ENCODE data around the gene KCNMA1. TPM values are rescaled to one million over a fixed set of nuclear protein-coding genes. Genes with fewer than 3 reads are reported as not detected.

KCNMA1 gene
- total RNA-seq, 2 donors from 2014 or later = 49.9 to 76.2 TPM

DNA sequence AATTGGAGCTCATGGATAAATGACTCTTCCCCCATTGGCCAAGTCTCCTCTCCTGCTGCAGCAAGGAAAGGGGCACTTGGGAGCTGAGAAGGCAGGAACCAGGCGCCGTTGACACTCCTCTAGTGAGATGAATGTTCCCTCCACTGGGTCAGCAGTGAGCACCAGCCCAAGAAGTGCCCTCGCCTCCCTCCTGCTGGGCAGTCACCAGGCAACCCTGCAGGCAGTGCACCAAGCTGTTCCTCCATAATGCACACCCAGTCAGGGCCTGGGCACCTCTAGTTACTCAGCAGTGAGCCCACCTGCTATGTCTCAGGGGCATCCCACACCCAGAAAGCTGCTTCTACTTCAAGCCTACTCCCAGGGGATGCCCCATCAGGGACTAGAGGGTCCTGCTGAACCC, 84.3 kb downstream of the KCNMA1 start:
- intact Hi-C loops (cut with DNase I, micrococcal nuclease) = no loop called here
- ATAC-seq (no peak), DNase-seq (no peak)

DNA sequence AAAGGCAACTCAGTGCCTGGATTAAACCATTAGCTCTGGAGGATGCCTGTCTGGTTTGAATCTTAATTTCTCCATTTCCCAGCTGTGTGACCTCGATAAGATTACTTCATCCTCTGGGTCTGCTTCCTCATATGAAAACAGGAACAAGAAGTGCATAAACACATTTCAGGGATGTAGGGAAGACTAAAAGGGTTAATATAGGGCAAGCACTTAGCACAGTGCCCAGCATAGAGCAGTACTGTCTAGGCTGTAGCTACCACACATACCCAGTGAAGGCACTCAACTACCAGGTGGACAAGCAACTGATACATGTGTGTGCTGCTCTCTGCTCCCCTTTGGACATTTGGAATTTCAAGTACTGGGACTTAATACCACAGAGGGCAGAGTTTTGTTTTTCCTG, 85.4 kb downstream of the KCNMA1 start:
- ATAC-seq = no peak

DNA sequence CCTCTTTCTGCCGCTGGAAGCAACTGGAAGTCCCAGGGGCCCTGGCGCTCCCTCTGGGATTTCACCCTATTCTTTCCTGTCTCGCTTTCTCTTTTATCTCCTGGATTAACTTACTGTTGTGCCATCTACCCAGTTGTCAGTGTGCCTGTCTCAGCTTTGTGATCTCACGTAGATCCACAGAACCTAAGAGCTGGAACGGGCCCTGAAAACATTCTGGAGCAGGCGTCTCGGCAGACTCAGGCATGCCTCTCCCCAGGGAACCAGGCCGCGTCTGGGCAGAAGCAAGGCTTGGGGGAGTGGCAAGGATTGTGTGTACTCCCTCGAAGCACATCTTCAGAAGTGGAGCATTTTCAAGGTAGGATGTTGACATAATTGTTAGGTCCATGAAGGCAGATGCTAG, 87.2 kb downstream of the KCNMA1 start:
- DNase-seq (no peak), ATAC-seq (no peak)
- intact Hi-C loops (cut with DNase I, micrococcal nuclease) = no loop called here

More for the DNA sequence above, 85.4 kb downstream of the KCNMA1 start:
- intact Hi-C loops (cut with DNase I, micrococcal nuclease) = no loop called here
- no peak for DNase-seq

DNA sequence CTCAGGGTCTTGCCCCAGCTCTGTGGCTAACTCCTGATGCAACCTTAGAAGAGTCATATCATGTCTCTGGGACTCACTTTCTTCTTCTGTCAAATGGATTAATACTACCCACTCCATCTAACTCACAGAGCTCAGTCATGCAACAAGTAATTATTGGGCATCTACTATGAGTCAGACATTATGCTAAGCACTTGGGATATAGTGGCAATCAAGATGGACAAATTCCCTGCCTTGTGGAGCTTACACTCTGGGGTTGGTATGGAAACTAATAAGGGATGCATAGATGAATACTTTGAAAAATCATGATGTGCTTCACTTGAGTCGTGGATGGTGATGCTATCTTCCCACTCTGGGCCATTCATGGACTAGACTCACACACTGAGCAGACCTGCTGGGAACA, 88.9 kb downstream of the KCNMA1 start:
- DNase-seq (no peak), ATAC-seq (no peak)
- intact Hi-C loops (cut with DNase I, micrococcal nuclease) = no loop called here

DNA sequence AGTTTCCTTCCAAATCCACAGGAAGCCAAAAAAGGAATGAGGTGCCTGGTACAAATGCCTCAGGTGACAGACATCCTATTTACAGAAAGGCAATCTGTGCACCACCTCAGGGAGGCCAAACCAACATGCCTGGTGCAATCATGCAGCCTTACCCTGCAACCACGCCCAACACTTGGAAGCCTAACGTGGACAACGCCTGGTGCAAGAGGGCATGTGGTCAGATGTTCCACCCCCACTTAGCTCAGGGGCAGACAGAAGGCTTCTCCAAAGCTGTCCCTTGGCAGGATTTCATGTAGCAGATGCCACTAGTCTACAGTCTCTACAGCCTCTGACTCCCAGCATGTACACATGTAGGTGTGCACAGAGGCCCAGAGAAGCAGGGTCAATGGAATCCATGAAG, 89.5 kb downstream of the KCNMA1 start:
- DNase-seq (peak; percentile 68 to 75), ATAC-seq (peak; percentile 99)
- intact Hi-C loops (cut with DNase I, micrococcal nuclease) = no loop called here

DNA sequence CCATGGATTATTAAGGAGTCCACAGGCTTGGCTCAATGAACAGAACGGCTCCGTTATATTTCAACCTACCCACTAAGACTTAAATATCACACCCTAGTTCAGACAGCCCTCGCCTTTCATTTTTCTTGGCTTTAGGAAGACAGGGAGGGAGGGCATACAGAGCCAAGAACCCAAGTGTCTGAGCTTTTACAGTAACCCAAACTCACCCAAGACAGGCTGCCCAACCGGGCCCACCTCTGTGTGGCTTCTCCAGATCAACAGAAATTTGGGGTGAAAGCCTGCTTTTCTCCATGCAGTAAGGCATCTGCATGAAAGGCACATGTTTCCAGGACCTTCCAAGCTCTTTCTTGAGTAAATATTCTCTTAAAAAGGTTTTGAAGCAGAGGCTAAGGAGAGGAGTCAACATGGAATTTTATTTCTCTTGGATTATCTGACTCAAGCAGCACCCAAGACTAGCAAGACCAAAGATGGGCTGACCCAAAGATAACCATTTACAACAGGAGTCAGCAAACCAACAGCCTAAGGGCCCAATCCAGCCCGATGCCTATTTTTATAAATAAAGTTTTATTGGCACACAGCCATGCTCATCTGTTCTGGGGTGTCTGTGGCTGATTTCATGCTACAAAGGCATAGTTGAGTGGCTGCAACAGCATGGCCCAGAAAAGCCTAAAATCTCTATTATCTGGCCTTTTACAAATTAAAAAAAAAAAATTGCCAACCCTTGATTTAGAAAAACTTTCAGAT, 90.1 kb downstream of the KCNMA1 start:
- intact Hi-C loops (cut with DNase I, micrococcal nuclease) = no loop called here
- DNase-seq (no peak), ATAC-seq (no peak)

DNA sequence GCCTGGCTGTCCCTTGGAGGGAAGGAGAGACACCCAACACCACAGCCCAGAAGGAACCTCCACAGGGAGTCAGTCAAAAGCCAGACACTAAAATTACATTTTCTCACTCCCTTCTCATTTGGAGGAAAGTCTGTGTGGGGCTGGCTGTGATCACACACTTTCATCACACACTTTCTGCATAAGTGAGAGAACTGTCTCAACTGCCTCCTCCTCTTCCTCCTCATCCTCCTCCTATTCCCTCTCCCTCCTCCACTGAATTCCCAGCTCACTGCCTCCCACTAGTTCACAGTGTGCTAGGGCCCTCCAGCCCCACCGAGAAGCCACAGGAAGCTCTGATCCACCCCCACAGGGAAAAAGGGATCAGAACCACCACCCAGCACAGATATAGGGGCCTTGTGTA, 91.6 kb downstream of the KCNMA1 start:
- ATAC-seq (no peak), DNase-seq (no peak)
- intact Hi-C loops (cut with DNase I, micrococcal nuclease) = no loop called here

DNA sequence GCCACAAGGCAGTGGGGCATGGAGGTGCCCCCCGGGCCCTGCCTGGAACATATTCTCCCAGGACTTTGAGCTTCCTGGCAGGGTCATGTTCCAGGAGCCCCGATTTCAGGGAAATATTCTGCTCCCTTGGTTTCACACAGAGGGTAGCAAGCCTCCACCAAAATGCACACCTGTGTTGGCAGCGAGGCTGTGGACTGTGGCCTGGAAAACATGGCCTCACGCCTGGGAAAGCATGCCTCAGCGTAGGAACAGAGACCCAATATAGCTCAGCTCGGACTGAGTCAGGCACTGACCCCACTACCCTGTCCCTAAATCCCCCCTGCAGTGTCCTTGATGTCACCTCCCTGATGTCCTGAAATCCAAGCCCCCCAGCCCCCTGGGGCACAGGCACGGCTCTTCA, 92.0 kb downstream of the KCNMA1 start:
- no peak for DNase-seq
- no peak for ATAC-seq
- intact Hi-C loops (cut with DNase I, micrococcal nuclease) = no loop called here

DNA sequence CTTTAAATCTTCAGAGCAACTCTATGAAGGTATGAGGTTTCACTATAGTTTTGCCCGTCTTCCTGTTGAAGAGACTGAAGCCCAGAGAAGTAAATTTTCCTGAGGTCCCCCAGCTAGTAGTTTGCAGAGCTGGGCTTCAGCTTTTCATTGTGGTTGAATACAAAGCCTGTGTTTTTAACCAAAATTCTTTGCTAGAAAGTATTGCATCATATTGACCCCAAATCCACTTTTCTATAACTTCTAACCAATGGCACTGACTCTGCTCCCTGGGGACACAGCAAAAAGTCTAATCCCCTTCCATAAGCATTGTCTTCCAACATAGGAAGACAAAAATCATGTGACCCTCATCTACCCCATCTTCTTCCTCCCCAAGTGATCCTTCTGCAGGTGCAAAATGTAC, 93.0 kb downstream of the KCNMA1 start:
- DNase-seq (no peak), ATAC-seq (no peak)
- intact Hi-C loops (cut with DNase I, micrococcal nuclease) = no loop called here

DNA sequence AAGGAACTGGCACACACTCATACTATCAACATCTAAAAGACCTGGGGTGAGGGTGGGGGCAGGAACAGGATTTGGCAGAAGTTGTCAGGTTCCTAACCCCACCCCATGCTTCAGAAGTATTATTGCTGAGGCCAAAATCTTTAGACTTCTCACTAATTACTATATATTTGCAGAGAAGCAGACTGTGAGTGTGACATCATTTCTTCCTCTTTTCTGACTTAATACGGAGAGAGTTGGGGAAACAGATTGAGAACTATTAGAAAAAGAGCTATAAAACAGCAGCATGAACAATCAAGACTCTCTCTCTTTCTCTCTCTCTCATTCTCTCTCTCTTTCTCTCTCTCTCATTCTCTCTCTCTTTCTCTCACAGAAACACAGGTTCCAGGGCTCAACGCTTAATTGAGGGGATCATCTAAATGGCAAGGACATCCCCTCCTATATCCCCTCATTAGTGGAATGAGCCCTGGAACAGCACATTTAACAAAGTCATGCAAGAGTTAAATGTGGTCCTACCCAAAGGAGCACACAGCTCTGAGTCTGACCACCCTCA, 94.8 kb downstream of the KCNMA1 start:
- no peak for ATAC-seq
- no peak for DNase-seq
- intact Hi-C loops (cut with DNase I, micrococcal nuclease) = no loop called here

DNA sequence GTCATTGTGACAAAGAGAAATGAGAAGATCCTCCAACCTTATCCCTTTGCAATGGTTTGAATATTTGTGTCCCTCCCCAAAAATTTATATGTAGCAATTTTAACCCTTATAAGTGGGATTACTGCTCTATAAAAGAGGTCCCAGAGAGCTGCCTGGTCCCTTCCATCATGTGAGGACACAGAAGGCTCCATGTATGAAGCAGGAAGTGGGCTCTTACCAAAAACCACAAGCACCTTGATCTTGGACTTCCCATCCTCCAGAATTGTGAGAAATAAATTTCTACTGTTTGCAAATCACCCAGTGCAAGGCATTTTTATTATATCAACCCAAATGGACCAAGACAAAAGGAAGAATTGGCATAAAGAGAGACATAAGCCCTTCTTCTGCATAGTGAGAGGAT, 95.7 kb downstream of the KCNMA1 start:
- DNase-seq = no peak
- intact Hi-C loops (cut with DNase I, micrococcal nuclease) = no loop called here

DNA sequence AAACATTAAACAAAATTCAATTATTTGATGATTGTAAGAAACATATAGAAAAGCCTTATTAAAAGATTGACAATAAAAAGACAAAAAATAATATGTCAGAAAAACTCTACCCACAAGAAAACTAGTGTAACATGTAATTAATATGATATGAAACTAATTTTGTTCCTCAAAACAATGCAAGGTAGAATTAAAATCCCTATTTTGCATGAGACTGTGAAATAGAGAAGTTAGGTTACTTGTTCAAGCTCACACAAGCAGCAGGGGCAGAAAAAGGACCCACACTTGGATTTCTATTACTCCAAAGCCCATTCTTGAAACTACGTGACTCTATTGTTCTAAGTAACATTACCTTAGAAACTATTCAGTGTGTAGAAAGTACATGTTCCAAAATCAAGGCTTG, 96.4 kb downstream of the KCNMA1 start:
- ATAC-seq = no peak
- intact Hi-C loops (cut with DNase I, micrococcal nuclease) = no loop called here
- DNase-seq = no peak

More for the DNA sequence above, 95.7 kb downstream of the KCNMA1 start:
- no peak for ATAC-seq

DNA sequence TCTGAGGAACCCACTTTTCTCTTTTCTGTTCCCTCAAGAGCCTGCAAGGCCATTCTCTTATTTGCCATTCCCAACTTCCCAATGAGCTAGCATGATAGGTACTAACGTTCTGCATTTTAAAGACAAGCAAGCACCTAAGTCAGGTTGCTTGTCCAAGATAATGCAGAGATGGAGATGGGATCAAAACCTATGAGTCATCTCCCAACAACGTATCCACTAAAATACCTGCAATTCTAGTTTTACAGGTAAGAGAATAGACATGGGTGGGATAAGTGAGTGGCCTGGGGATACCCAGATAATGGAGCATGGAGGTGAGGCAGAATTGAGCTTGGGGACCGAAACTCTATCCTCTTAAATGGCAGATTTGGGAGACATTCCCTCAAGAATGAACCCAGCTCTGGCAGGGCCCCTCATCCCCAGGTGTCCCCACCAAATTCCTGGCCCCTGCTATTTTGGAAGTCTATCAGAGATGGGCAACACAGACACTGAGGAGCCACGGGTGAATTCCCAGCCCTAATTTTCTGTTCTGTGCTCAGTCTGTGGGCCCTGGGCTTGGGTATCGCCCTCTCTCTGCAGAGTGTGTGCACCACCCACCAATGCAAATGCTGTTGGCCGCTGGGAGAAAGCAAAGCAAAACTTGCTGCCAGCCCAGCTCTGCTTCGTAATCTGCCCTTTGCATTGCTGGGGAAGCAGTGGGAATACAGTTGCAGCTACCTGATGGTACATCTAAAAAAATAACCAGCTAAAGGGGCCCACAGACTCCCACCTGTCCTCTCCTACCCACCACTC, 98.3 kb downstream of the KCNMA1 start:
- intact Hi-C loops (cut with DNase I, micrococcal nuclease) = no loop called here
- ATAC-seq = no peak
- DNase-seq = no peak

DNA sequence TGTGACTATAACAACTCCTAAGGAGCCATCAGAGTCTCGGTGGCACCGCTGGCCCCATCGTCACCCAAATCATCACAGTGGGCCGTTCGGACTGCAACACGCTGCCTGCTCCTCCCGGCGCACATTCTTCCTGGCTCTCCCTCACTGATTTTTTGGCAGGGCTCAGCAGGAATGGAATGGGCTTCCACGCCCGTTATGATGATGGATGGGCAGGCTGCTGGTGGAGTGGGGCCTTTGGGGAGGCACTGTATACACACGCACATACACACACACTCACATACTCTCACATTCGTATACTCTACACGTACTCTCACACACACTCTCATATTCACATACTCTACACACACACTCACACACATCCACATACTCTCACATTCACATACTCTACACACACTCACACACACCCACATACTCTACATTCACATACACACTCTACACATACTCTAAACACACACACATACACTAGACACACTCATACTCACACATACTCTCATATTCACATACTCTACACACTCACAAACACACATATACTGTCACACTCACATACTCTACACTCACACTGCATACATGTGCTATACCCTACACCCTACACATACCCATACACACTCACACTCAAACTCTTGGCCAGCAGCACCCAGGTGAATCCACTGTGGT, 99.8 kb downstream of the KCNMA1 start:
- ATAC-seq = no peak
- no peak for DNase-seq
- intact Hi-C loops (cut with DNase I, micrococcal nuclease) = no loop called here

DNA sequence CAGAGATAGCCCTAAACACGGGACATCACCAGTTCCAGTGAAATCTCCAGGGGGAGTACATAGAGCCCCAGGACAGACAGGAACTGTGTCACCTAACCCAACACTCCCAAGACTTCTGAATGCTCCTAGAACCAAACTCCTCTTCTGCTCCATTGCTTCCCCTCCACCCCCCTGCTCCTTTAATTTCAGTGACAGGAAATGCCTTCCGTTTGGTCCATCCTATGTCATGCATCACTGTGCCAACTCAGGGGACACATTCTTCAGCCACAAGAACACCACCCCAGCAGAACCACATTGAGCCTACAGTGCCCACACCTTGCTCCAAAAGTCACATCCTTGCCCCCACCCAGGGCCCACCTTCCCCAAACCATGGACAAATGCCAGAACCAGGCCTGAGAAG, 100.5 kb downstream of the KCNMA1 start:
- intact Hi-C loops (cut with DNase I, micrococcal nuclease) = no loop called here
- ATAC-seq = no peak
- DNase-seq = no peak

DNA sequence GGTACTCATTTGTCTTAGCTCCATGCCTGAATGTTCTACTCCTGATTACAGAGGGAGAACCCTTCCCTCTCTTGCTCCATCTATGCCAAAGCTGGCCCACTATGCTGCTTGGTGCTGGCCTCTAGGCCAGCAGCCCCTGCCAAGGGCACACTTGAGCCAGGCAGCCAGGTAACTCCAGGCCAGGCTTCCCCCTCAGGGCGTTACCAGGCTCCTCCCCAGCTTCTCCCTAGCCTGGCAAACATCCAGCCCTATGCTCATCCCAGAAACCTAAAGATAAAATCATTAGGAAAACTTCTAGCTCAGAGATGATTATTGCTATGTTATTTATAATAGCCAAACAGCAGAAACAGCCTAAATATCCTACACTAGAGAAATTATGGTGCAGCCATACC, 103.7 kb downstream of the KCNMA1 start:
- ATAC-seq (peak; percentile 71), DNase-seq (no peak)
- intact Hi-C loops (cut with DNase I, micrococcal nuclease) = no loop called here

DNA sequence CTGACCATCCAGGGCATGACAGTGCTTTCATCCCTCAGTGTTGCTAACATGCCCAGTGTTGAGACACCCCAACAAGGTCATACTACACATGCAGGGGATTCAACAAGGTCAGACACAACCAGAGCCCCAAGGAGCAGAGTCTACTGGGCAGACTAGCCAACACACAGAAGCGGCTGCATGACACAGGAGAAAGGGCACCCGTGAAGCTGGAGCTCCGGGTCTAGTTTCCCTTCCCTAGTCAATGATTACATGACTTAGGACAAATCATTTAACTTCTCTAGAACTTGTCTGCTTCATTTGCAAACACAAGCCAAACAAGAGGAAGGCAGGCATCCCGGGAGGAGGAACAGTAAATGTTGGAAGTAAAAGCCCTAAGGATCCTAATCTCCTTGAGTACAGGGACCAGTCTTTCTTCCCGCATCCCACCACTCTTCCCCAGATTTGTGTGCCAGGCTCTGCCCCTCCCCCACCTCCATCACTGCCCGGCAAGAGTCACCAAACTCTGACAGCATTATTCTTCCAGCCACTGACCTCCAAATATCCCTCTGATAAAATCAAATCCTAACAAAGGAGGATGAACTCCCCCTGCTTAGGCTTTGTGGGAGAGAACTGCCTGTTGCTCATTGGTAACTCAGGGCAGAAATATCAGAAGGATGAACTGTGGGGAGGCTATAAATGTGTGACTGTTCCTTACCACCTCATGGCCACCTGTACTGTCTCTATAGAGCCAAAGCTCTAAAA, 104.3 kb downstream of the KCNMA1 start:
- ATAC-seq (peak; percentile 82), DNase-seq (no peak)
- intact Hi-C loops (cut with DNase I, micrococcal nuclease) = no loop called here

DNA sequence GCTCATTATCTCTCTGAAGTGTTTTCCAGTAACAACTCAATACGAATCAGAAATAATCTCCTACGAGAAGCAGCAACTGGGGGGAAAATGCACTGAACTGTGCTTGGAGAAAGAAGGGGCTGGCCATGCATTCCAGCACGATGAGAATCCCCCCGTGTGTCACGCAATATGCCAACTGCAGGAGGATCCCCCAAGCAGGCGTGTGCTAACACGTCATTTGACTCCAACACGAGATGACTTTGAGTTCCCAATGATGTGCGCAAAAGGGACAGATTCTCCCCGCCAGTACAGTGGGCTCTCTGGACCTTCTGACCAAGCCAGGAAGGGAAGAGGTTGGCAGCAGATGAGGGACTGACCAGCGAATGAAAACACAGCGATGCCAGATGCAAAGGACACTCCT, 105.5 kb downstream of the KCNMA1 start:
- ATAC-seq (no peak), DNase-seq (no peak)
- intact Hi-C loops (cut with DNase I, micrococcal nuclease) = no loop called here

DNA sequence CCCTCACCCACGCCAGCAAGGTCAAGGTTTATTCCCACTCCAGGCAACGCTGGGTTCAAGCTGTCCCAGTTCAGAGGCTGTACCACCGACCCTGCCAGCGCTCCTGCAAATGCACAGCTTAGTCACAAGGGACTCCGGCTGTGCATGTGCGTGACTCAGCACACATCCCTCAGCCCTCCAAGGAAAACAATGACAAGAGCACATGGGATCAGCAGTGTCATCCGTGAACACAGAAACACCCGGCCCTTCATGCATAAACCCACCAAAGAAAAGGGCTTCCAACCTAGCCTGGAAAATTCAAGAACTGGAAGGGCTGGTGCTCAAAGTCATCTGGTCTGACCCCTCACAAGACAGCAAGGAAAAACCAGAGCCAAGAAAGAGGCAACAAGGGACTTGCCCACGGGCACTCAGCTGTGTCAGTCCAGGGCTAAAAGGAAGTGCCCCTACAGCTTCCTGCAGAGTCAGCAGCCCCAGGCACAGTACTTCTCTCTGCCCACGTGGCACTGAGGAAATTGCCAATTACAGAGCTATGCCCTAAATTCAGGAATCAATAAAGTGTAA, 106.1 kb downstream of the KCNMA1 start:
- ATAC-seq = peak; percentile 18
- no peak for DNase-seq
- intact Hi-C loops (cut with DNase I, micrococcal nuclease) = no loop called here
